ENCODE data around the gene FBXL16. TPM values are rescaled to one million over a fixed set of nuclear protein-coding genes. Genes with fewer than 3 reads are reported as not detected.
A peak's percentile ranks its signal among the peaks of the same experiment; 100 is the strongest.

The FBXL16 gene
- total and polyA plus RNA-seq, 2 of the 13 experiments (the other 11 are each of a cell fraction or from before 2014, with no cell fraction given) = 0.22 to 2.0 TPM

GRCh38 chr16:740764-741505 is 35.3 kb upstream of the FBXL16 start, which contains the start of gene CIAO3 (continued):
- TF ChIP-seq ZNF800 (CRISPR knock-in tag; IDR thresholded peaks at IDR 0.05) (peak; percentile 97), SP1 (IDR thresholded peaks at IDR 0.05) (no peak), SP1 (CRISPR knock-in tag; IDR thresholded peaks at IDR 0.05) (peak; percentile 76), IKZF1 (IDR thresholded peaks at IDR 0.05) (no peak), ZNF44 (CRISPR knock-in tag; IDR thresholded peaks at IDR 0.05) (peak; percentile 92; the same call in 1 of the 2 replicates), MBNL3 (CRISPR knock-in tag; conservative IDR thresholded peaks at IDR 0.05) (no peak), MEIS1 (CRISPR knock-in tag; IDR thresholded peaks at IDR 0.05; ENCODE audit: borderline replicate concordance) (peak; percentile 82), ZNF883 (CRISPR knock-in tag; IDR thresholded peaks at IDR 0.05; ENCODE audit: not compliant biosample characterization) (peak; percentile 51), SOX5 (CRISPR knock-in tag; IDR thresholded peaks at IDR 0.05; ENCODE audit: borderline replicate concordance) (peak; percentile 26; the same call in 1 of the 2 replicates), NR3C1 (CRISPR knock-in tag; IDR thresholded peaks at IDR 0.05) (no peak), RFX5 (IDR thresholded peaks at IDR 0.05; ENCODE audit: low read depth, low read length) (no peak), ZIK1 (CRISPR knock-in tag; IDR thresholded peaks at IDR 0.05; ENCODE audit: borderline replicate concordance, low read depth) (peak; percentile 50; the same call in 1 of the 2 replicates), CEBPG (CRISPR knock-in tag; IDR thresholded peaks at IDR 0.05) (peak; percentile 57), ZBTB44 (CRISPR knock-in tag; IDR thresholded peaks at IDR 0.05) (no peak), CBX1 (IDR thresholded peaks at IDR 0.05; ENCODE audit: low read depth) (peak; percentile 67), ZNF460 (CRISPR knock-in tag; IDR thresholded peaks at IDR 0.05; ENCODE audit: borderline replicate concordance) (no peak; the same call in 1 of the 2 replicates), ZNF780A (CRISPR knock-in tag; IDR thresholded peaks at IDR 0.05) (peak; percentile 71; the same call in 1 of the 2 replicates), KAT2B (IDR thresholded peaks at IDR 0.05; ENCODE audit: borderline replicate concordance, low read depth, low read length) (no peak), MAF1 (CRISPR knock-in tag; IDR thresholded peaks at IDR 0.05; ENCODE audit: borderline replicate concordance) (no peak; the same call in 1 of the 2 replicates), SIN3B (IDR thresholded peaks at IDR 0.05; ENCODE audit: low read length) (peak; percentile 72; the same call in 1 of the 2 replicates), TBP (CRISPR knock-in tag; IDR thresholded peaks at IDR 0.05) (no peak), ATF5 (CRISPR knock-in tag; IDR thresholded peaks at IDR 0.05; ENCODE audit: low read depth) (peak; percentile 85; the same call in 1 of the 2 replicates), JUND (CRISPR knock-in tag; IDR thresholded peaks at IDR 0.05) (peak; percentile 92)
- TF ChIP-seq, protein P1, sequence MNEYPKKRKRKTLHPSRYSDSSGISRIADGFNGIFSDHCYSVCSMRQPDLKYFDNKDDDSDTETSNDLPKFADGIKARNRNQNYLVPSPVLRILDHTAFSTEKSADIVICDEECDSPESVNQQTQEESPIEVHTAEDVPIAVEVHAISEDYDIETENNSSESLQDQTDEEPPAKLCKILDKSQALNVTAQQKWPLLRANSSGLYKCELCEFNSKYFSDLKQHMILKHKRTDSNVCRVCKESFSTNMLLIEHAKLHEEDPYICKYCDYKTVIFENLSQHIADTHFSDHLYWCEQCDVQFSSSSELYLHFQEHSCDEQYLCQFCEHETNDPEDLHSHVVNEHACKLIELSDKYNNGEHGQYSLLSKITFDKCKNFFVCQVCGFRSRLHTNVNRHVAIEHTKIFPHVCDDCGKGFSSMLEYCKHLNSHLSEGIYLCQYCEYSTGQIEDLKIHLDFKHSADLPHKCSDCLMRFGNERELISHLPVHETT (CRISPR knock-in tag; conservative IDR thresholded peaks at IDR 0.05) = peak; percentile 85
- TF ChIP-seq, protein P2, sequence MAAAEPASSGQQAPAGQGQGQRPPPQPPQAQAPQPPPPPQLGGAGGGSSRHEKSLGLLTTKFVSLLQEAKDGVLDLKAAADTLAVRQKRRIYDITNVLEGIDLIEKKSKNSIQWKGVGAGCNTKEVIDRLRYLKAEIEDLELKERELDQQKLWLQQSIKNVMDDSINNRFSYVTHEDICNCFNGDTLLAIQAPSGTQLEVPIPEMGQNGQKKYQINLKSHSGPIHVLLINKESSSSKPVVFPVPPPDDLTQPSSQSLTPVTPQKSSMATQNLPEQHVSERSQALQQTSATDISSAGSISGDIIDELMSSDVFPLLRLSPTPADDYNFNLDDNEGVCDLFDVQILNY (CRISPR knock-in tag; conservative IDR thresholded peaks at IDR 0.05) = peak; percentile 84
